MM.1S (cell line): ENCODE measurements around the gene ADARB2.

Source experiments
- EZH2phosphoT487 ChIP-seq: fragments of 300-600 bp; sonication (generic); IDR thresholded peaks from 2 replicates; pipeline ENCODE4 v1.6.1; 2018; ENCODE audit warnings: antibody characterized with exemption, low read length
- TF ChIP-seq, protein P1 (sequence below): fragments of 300-600 bp; sonication (generic); IDR thresholded peaks from 2 replicates; pipeline ENCODE4 v1.5.1; 2016; ENCODE audit warnings: antibody characterized with exemption, low read length, mixed read lengths

DNA sequence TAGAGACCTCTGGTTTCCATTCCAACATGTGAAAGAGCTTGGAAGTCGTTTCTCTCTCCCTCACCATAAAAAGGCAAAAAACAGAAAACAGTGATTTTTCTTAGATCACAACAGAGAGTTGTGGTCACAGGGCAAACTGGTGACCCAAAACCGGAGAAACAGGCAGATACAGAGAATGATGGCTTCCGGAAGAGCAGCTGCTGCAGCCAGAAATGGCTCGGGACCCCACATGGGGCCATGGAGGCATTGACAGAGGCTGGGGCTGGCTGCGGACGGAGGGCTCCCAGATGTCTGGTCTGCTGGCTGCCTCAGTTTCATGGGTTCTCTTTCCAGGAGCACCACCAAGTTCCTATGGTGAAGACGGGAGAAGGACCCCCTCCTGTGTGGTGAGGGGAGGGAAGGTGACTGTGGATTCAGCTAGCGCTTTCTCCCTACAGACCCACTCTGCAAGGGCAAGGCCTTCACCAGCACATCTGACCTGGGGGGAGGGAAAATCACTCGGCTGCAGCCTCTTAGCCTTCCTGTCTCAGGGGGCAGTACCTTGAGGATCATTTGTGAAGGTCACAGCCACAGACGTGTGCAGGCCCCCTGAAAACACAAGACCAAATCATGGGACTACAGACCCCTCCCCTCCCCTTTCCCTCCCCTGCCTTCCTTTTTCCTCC, 599.7 kb downstream of the ADARB2 start:
- TF ChIP-seq, protein P1, sequence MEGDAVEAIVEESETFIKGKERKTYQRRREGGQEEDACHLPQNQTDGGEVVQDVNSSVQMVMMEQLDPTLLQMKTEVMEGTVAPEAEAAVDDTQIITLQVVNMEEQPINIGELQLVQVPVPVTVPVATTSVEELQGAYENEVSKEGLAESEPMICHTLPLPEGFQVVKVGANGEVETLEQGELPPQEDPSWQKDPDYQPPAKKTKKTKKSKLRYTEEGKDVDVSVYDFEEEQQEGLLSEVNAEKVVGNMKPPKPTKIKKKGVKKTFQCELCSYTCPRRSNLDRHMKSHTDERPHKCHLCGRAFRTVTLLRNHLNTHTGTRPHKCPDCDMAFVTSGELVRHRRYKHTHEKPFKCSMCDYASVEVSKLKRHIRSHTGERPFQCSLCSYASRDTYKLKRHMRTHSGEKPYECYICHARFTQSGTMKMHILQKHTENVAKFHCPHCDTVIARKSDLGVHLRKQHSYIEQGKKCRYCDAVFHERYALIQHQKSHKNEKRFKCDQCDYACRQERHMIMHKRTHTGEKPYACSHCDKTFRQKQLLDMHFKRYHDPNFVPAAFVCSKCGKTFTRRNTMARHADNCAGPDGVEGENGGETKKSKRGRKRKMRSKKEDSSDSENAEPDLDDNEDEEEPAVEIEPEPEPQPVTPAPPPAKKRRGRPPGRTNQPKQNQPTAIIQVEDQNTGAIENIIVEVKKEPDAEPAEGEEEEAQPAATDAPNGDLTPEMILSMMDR, result no peak
- no peak for TF ChIP-seq EZH2phosphoT487
